Left ventricle myocardium inferior (tissue), 1 donor: Measurements from ENCODE around the gene CPT1C. TPM values are rescaled to one million over a fixed set of nuclear protein-coding genes. Genes with fewer than 3 reads are reported as not detected.

Experiments used
- DNase-seq: peaks from one replicate; pipeline ENCODE4 v3.0.0-alpha.2; 2020
- H3K27ac ChIP-seq: fragments of 200-600 bp; replicated peaks from 2 replicates; pipeline ENCODE4 v1.8.0; 2021
- H3K27me3 ChIP-seq: fragments of 200-600 bp; 2 replicates; pipeline ENCODE4 v1.8.0; 2021; ENCODE audit warnings: low read depth
- H3K36me3 ChIP-seq: fragments of 200-600 bp; 2 replicates; pipeline ENCODE4 v1.8.0; 2021
- H3K4me1 ChIP-seq: fragments of 200-600 bp; 2 replicates; pipeline ENCODE4 v1.8.0; 2021
- H3K4me3 ChIP-seq: fragments of 200-600 bp; 2 replicates; pipeline ENCODE4 v1.8.0; 2021; ENCODE audit warnings: mild to moderate bottlenecking, moderate library complexity
- H3K9me3 ChIP-seq: fragments of 200-600 bp; replicated peaks from 2 replicates; pipeline ENCODE4 v1.8.0; 2021
- CTCF ChIP-seq: fragments of 200-600 bp; IDR thresholded peaks from 2 replicates; pipeline ENCODE4 v1.8.0; 2021; ENCODE audit warnings: antibody characterized with exemption, mild to moderate bottlenecking, borderline replicate concordance
- intact Hi-C: fragments of 100-400 bp; cut with micrococcal nuclease; formaldehyde crosslinking; loops from one replicate; pipeline ENCODE4 v1.11.0; 2022
- total RNA-seq: library from RNA; stranded (reverse); fragmentation: NEBNext Ultra II Directional; extraction: Animal tissue kit (Norgen Biotek cat#: 25700); gene quantifications from one replicate; pipeline ENCODE4 v1.2.1, GENCODE V29; 2021
- donor health status: DM: no; HTN: yes; CAD: no; lungs with severe emphysema.

The CPT1C gene
- total RNA-seq, 1 donor from 2014 or later, result 2.5 TPM

- TF ChIP-seq CTCF, result no peak
- H3K9me3 ChIP-seq, result peaks cover 8% of the 10 kb centered on the region
- no peaks in the 10 kb centered on the region for H3K27me3 ChIP-seq
- H3K4me1 ChIP-seq, result no peaks in the 10 kb centered on the region
- no peak overlapping the region for H3K4me3 ChIP-seq
- DNase-seq, result no peak
- H3K36me3 ChIP-seq, result no peaks in the 10 kb centered on the region
- H3K27ac ChIP-seq, result no peak overlapping the region
- intact Hi-C loops, result no loop called here
Observed at GRCh38 chr19:49749055-49749716, 58.3 kb downstream of the CPT1C start.

GRCh38 chr19:49749771-49750170, 58.9 kb downstream of the CPT1C start:
- H3K9me3 ChIP-seq, result peaks cover 8% of the 10 kb centered on the region
- no peak overlapping the region for H3K4me3 ChIP-seq
- no peak overlapping the region for H3K27ac ChIP-seq
- DNase-seq, result no peak
- H3K36me3 ChIP-seq, result no peaks in the 10 kb centered on the region
- H3K4me1 ChIP-seq, result no peaks in the 10 kb centered on the region
- no peaks in the 10 kb centered on the region for H3K27me3 ChIP-seq
- intact Hi-C loops, result no loop called here
- TF ChIP-seq CTCF, result no peak

- intact Hi-C loops, result no loop called here
Observed at GRCh38 chr19:49752701-49753100, 61.8 kb downstream of the CPT1C start.

GRCh38 chr19:49755956-49756355, 65.0 kb downstream of the CPT1C start:
- H3K4me1 ChIP-seq, result no peaks in the 10 kb centered on the region
- H3K27me3 ChIP-seq, result no peaks in the 10 kb centered on the region
- no peak for TF ChIP-seq CTCF
- no peak overlapping the region for H3K27ac ChIP-seq
- no peak for DNase-seq
- H3K9me3 ChIP-seq, result peaks cover 22% of the 10 kb centered on the region
- H3K4me3 ChIP-seq, result no peak overlapping the region
- intact Hi-C loops, result no loop called here
- peaks cover 5% of the 10 kb centered on the region for H3K36me3 ChIP-seq

More at GRCh38 chr19:49752701-49753100, 61.8 kb downstream of the CPT1C start:
- no peak overlapping the region for H3K4me3 ChIP-seq
- H3K36me3 ChIP-seq, result peaks cover 5% of the 10 kb centered on the region
- H3K27ac ChIP-seq, result no peak overlapping the region
- H3K27me3 ChIP-seq, result no peaks in the 10 kb centered on the region
- no peaks in the 10 kb centered on the region for H3K4me1 ChIP-seq
- peaks cover 22% of the 10 kb centered on the region for H3K9me3 ChIP-seq
- no peak for TF ChIP-seq CTCF
- DNase-seq, result no peak

GRCh38 chr19:49758292-49758691, 67.4 kb downstream of the CPT1C start:
- peaks cover 5% of the 10 kb centered on the region for H3K36me3 ChIP-seq
- DNase-seq, result no peak
- no peaks in the 10 kb centered on the region for H3K27me3 ChIP-seq
- H3K27ac ChIP-seq, result no peak overlapping the region
- intact Hi-C loops, result no loop called here
- H3K9me3 ChIP-seq, result peaks cover 14% of the 10 kb centered on the region
- no peak for TF ChIP-seq CTCF
- H3K4me3 ChIP-seq, result no peak overlapping the region
- H3K4me1 ChIP-seq, result peaks cover 5% of the 10 kb centered on the region
